GM12878 (cell line): ENCODE results near the gene VSIG10. TPM values are rescaled to one million over a fixed set of nuclear protein-coding genes. Genes with fewer than 3 reads are reported as not detected.

Experiments used
- ATAC-seq: fragments of 200-7000 bp; cut with Tn5 transposase; 3 replicates; pipeline ENCODE4 v1.9.1; 2020; ENCODE audit warnings: mild to moderate bottlenecking, moderate library complexity
- BruUV-seq: library from RNA; stranded (reverse); fragments of 400-500 nt; replicated peaks from 2 replicates; lab custom pipeline; 2021; lab: Mats Ljungman, UMichigan
- CTCF ChIA-PET: fragments of 300-600 bp; sonication (Branson Sonifier 250); formaldehyde crosslinking; extraction: SDS; loops from one replicate; lab custom pipeline; 2021; ENCODE audit warnings: inconsistent platforms; lab: Yijun Ruan, JAX
- POLR2A ChIA-PET: fragments of 350-600 bp; formaldehyde crosslinking; extraction: SDS; loops from one replicate; lab custom pipeline; 2021; ENCODE audit warnings: inconsistent platforms; lab: Charles Lee
- RAD21 ChIA-PET: fragments of 300-600 bp; sonication (Branson Sonifier 250); formaldehyde crosslinking; loops from one replicate; lab custom pipeline; 2023; ENCODE audit warnings: antibody characterized with exemption; ENCODE audit not compliant: unreplicated experiment; lab: Charles Lee
- SMC1A ChIA-PET: fragments of 300-600 bp; sonication (Branson Sonifier 250); formaldehyde crosslinking; loops from one replicate; lab custom pipeline; 2023; ENCODE audit not compliant: unreplicated experiment, uncharacterized antibody; lab: Charles Lee
- DNase-seq: peaks from one replicate; pipeline ENCODE4 v3.0.0-alpha.2; 2011; ENCODE audit warnings: low read depth, low spot score
- FAIRE-seq: peaks from 3 replicates; lab custom pipeline; 2011; peaks lifted over from hg19 to GRCh38; lab: Jason Lieb, UNC
- H2AFZ ChIP-seq: 2 replicates; pipeline ENCODE4 v1.6.0; 2011; ENCODE audit warnings: low read depth, low read length, control low read depth; ENCODE audit not compliant: control insufficient read depth
- H3K27ac ChIP-seq: 2 replicates; pipeline ENCODE4 v1.5.1; 2011; ENCODE audit warnings: control low read depth; ENCODE audit not compliant: control insufficient read depth, insufficient read depth
- H3K27me3 ChIP-seq, 2 experiments: replicated peaks in 1 of 2; 2 replicates each; pipeline versions ENCODE4 v1.6.0 to v1.6.1; 2011; ENCODE audit warnings: low read length in 1 of 2; ENCODE audit not compliant: control insufficient read depth in 2 of 2, insufficient read depth in 2 of 2
- H3K36me3 ChIP-seq, 2 experiments: 2 replicates each; pipeline ENCODE4 v1.5.1; 2011; ENCODE audit warnings: low read length in 1 of 2; ENCODE audit not compliant: control insufficient read depth in 2 of 2, insufficient read depth in 2 of 2
- H3K4me1 ChIP-seq: 2 replicates; pipeline ENCODE4 v1.6.1; 2011; ENCODE audit warnings: mild to moderate bottlenecking, low read length, moderate library complexity, mixed read lengths; ENCODE audit not compliant: control insufficient read depth, insufficient read depth
- H3K4me2 ChIP-seq: 2 replicates; pipeline ENCODE4 v1.6.0; 2011; ENCODE audit warnings: control low read depth; ENCODE audit not compliant: control insufficient read depth, insufficient read depth
- H3K4me3 ChIP-seq: fragments of 200-600 bp; sonication (generic); 2 replicates; pipeline ENCODE4 v1.5.1; 2016
- H3K79me2 ChIP-seq: 2 replicates; pipeline ENCODE4 v1.6.0; 2011; ENCODE audit warnings: low read length; ENCODE audit not compliant: control insufficient read depth, insufficient read depth
- H3K9ac ChIP-seq: 2 replicates; pipeline ENCODE4 v1.8.0; 2011; ENCODE audit warnings: low read length, control low read depth, mixed read lengths; ENCODE audit not compliant: control insufficient read depth, insufficient read depth
- H3K9me3 ChIP-seq: replicated peaks from 3 replicates; pipeline ENCODE4 v1.5.1; 2011; ENCODE audit warnings: mild to moderate bottlenecking, low read length; ENCODE audit not compliant: control insufficient read depth, insufficient read depth
- H4K20me1 ChIP-seq: 2 replicates; pipeline ENCODE4 v1.6.0; 2011; ENCODE audit not compliant: control insufficient read depth, insufficient read depth
- BHLHE40 ChIP-seq, 2 experiments: fragments of 450-650 bp in 1 of 2; IDR thresholded peaks; 2 replicates each; pipeline ENCODE4 v1.6.1; 2011 to 2017; ENCODE audit warnings: low read depth in 2 of 2, borderline replicate concordance in 1 of 2, improper control_type of control experiment in 1 of 2, low read length in 1 of 2, mild to moderate bottlenecking in 1 of 2
- CBX3 ChIP-seq: fragments of 200-600 bp; sonication (generic); IDR thresholded peaks from 2 replicates; pipeline ENCODE4 v1.6.1; 2016; ENCODE audit warnings: low read depth, borderline replicate concordance
- DPF2 ChIP-seq: fragments of 450-650 bp; IDR thresholded peaks from 2 replicates; pipeline ENCODE4 v1.6.1; 2017; ENCODE audit warnings: mild to moderate bottlenecking
- EED ChIP-seq: sonication (generic); IDR thresholded peaks from 2 replicates; pipeline ENCODE4 v1.6.1; 2016; ENCODE audit warnings: antibody characterized with exemption, low read depth
- FOS ChIP-seq: IDR thresholded peaks from 3 replicates; pipeline ENCODE4 v1.6.1; 2011; ENCODE audit warnings: borderline replicate concordance; ENCODE audit not compliant: insufficient read length; ENCODE audit errors: extremely low read depth
- FOXK2 ChIP-seq: fragments of 450-650 bp; IDR thresholded peaks from 2 replicates; pipeline ENCODE4 v1.6.1; 2017; ENCODE audit warnings: mild to moderate bottlenecking, moderate library complexity
- GATAD2B ChIP-seq: fragments of 450-650 bp; conservative IDR thresholded peaks from 2 replicates; pipeline ENCODE4 v1.6.1; 2017; ENCODE audit warnings: low read depth, mild to moderate bottlenecking, moderate library complexity
- HDGF ChIP-seq: fragments of 450-650 bp; IDR thresholded peaks from 2 replicates; pipeline ENCODE4 v1.6.1; 2016; ENCODE audit warnings: antibody characterized with exemption
- KDM1A ChIP-seq: fragments of 200-600 bp; sonication (generic); IDR thresholded peaks from 2 replicates; pipeline ENCODE4 v1.6.1; 2016; ENCODE audit warnings: borderline replicate concordance
- MEF2A ChIP-seq: IDR thresholded peaks from 2 replicates; pipeline ENCODE4 v1.6.1; 2011; ENCODE audit warnings: low read depth, mild to moderate bottlenecking, low read length, moderate library complexity; ENCODE audit not compliant: insufficient read depth
- MTA3 ChIP-seq: IDR thresholded peaks from 2 replicates; pipeline ENCODE4 v1.6.1; 2012; ENCODE audit warnings: low read length, inconsistent platforms, borderline replicate concordance
- RAD51 ChIP-seq: fragments of 450-650 bp; IDR thresholded peaks from 2 replicates; pipeline ENCODE4 v1.6.1; 2016; ENCODE audit warnings: moderate library complexity, mild to moderate bottlenecking, inconsistent platforms
- RB1 ChIP-seq: fragments of 450-650 bp; formaldehyde crosslinking; IDR thresholded peaks from 2 replicates; pipeline ENCODE4 v1.6.1; 2017; ENCODE audit warnings: mild to moderate bottlenecking, borderline replicate concordance
- SREBF2 ChIP-seq: IDR thresholded peaks from 2 replicates; pipeline ENCODE4 v1.6.1; 2012; ENCODE audit warnings: mild to moderate bottlenecking, low read length
- ZBED1 ChIP-seq: IDR thresholded peaks from 2 replicates; pipeline ENCODE4 v1.6.1; 2016; ENCODE audit warnings: borderline replicate concordance
- WGBS: methylation state at CpG from one replicate; pipeline ENCODE4 v1.1.6; 2016; ENCODE audit warnings: low lambda C conversion rate; ENCODE audit not compliant: insufficient replicate concordance, insufficient coverage; ENCODE audit errors: missing lambda C conversion rate; 5-methylcytosine and 5-hydroxymethylcytosine counted together
- in situ Hi-C: fragments of 300-500 bp; cut with MboI; formaldehyde crosslinking; loops from 9 replicates; pipeline ENCODE4 v1.14.3; 2018; ENCODE audit warnings: mixed read lengths
- intact Hi-C: fragments of 100-400 bp; cut with micrococcal nuclease; formaldehyde crosslinking; loops from one replicate; pipeline ENCODE4 v1.14.2; 2022; ENCODE audit not compliant: unreplicated experiment
- polyA plus RNA-seq, 11 experiments: library from polyadenylated mRNA; depleted of rRNA in 4 of 11; unstranded in 6 of 11; stranded (reverse) in 5 of 11; fragments of >200 nt; fragmentation: Nextera tagmentation in 4 of 11; fragmentation: Illumina TruSeq in 1 of 11; extraction: Ambion mirVana in 4 of 11; extraction: Trizol in 1 of 11; gene quantifications; 1 replicate in 1 of 11; 2 replicates in 10 of 11; pipeline versions ENCODE4 v1.2.1 to v1.2.3, GENCODE V29; 2011 to 2016; ENCODE audit warnings: inconsistent platforms in 2 of 11, missing spikeins in 2 of 11, low read depth in 1 of 11
- total RNA-seq, 4 experiments: library from RNA; depleted of rRNA in 3 of 4; stranded (reverse); fragments of >200 nt in 3 of 4; fragmentation: Illumina TruSeq in 1 of 4; extraction: Trizol in 1 of 4; gene quantifications; 2 replicates each; pipeline versions ENCODE4 v1.2.1 to v1.2.3, GENCODE V29; 2013 to 2021
- TF ChIP-seq, protein P1 (sequence below): fragments of 450-650 bp; formaldehyde crosslinking; IDR thresholded peaks from 2 replicates; pipeline ENCODE4 v1.4.0; 2022; ENCODE audit warnings: mild to moderate bottlenecking, moderate library complexity
- TF ChIP-seq, protein P2 (sequence below): IDR thresholded peaks from 2 replicates; pipeline ENCODE4 v1.6.1; 2011; ENCODE audit warnings: low read depth, mild to moderate bottlenecking, low read length, moderate library complexity, borderline replicate concordance; ENCODE audit errors: extremely low read depth
- TF ChIP-seq, protein P3 (sequence below): fragments of 450-650 bp; IDR thresholded peaks from 2 replicates; pipeline ENCODE4 v1.6.1; 2016; ENCODE audit warnings: mild to moderate bottlenecking

The VSIG10 gene
- total and polyA plus RNA-seq, 10 of the 15 experiments (the other 5 are each of a cell fraction or from before 2014, with no cell fraction given) = 3.4 to 10.2 (median 5.8) TPM

DNA sequence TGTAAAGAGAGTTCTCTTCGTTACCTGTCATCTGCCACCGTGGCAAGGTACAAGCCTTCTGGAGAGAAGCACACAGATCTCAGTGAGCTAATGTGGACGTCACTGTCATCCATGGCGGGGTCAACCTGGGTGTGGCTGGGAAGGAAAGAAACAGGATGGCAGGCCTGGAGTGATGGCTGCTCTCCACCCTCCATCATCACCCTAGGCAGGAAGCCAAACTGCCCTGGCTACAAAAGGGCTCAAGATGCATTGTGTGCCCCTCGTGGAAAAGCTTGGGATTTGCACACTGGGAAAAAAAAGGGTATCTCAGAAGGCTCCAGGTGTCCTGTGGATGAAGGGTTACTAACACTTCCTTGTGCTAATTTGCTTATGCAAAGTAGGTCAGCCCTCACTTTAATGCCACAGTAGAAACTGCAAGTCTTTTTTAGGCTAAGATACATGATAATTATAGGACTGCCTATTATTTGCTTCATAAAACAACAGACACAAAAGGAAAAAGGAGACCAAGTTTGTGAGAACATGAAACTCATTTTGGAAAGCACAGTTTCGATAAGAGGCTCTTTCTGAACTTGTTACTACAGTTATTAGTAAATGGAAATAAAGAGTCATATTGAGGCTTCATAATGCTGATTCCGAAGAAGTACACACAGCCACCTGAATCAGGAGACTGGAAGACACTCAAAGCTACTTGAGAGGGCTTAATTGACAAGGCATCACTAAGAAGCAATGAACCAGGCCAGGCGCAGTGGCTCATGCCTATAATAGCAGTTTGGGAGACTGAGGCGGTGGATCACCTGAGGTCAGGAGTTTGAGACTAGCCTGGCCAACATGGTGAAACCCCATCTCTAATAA, 68.4 kb downstream of the VSIG10 start:
- no peak overlapping the region for H2AFZ ChIP-seq
- WGBS = 31% methylated on average over 9 of the region's 9 CpGs
- no peaks in the 10 kb centered on the region for H3K79me2 ChIP-seq
- no peak overlapping the region for H3K9ac ChIP-seq
- in situ Hi-C loops = no loop called here
- POLR2A ChIA-PET = interaction anchor here (1.3 to 2.2 kb wide), 5 partner anchors 10 to 161 kb away, joined by 3 to 6 read pairs (median 5); no protein-coding TSS in a partner anchor
- peak; percentile 90 for DNase-seq
- no TSS peak for BruUV-seq
- peak; percentile 94 for FAIRE-seq
- peak overlapping the region; percentile 75 for H3K27ac ChIP-seq
- no peak overlapping the region for H3K4me3 ChIP-seq
- SMC1A ChIA-PET = interaction anchor here (0.5 to 5.4 kb wide), 12 partner anchors 10 to 179 kb away, joined by 3 to 64 read pairs (median 4); partner anchors contain the start of gene RFC5
- CTCF ChIA-PET = interaction anchor here (0.7 to 7.5 kb wide), 15 partner anchors 10 to 185 kb away, joined by 3 to 111 read pairs (median 5); partner anchors contain the start of gene RFC5
- intact Hi-C loops = loop anchor here (2.0 kb wide), 1 partner anchor 161 kb away; no protein-coding TSS in a partner anchor
- RAD21 ChIA-PET = interaction anchor here (1.1 to 2.7 kb wide), 9 partner anchors 10 to 178 kb away, joined by 3 to 24 read pairs (median 7); no protein-coding TSS in a partner anchor
- peaks cover 6% of the 10 kb centered on the region; the same call in 2 of the 3 replicates for H3K9me3 ChIP-seq
- peak overlapping the region; percentile 6 for H3K4me2 ChIP-seq
- peak; percentile 91 for ATAC-seq
- peaks cover 16 to 47% of the 10 kb centered on the region in 2 experiments for H3K36me3 ChIP-seq
- peaks cover 29% of the 10 kb centered on the region for H3K4me1 ChIP-seq
- no peaks in the 10 kb centered on the region for H4K20me1 ChIP-seq
- H3K27me3 ChIP-seq = no peaks in the 10 kb centered on the region
- TF ChIP-seq, protein P1, sequence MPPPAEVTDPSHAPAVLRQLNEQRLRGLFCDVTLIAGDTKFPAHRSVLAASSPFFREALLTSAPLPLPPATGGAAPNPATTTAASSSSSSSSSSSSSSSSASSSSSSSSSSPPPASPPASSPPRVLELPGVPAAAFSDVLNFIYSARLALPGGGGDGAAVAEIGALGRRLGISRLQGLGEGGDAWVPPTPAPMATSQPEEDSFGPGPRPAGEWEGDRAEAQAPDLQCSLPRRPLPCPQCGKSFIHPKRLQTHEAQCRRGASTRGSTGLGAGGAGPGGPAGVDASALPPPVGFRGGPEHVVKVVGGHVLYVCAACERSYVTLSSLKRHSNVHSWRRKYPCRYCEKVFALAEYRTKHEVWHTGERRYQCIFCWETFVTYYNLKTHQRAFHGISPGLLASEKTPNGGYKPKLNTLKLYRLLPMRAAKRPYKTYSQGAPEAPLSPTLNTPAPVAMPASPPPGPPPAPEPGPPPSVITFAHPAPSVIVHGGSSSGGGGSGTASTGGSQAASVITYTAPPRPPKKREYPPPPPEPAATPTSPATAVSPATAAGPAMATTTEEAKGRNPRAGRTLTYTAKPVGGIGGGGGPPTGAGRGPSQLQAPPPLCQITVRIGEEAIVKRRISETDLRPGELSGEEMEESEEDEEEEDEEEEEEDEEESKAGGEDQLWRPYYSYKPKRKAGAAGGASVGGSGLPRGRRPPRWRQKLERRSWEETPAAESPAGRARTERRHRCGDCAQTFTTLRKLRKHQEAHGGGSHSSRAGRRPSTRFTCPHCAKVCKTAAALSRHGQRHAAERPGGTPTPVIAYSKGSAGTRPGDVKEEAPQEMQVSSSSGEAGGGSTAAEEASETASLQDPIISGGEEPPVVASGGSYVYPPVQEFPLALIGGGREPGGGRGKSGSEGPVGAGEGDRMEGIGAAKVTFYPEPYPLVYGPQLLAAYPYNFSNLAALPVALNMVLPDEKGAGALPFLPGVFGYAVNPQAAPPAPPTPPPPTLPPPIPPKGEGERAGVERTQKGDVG = no peak
- TF ChIP-seq EED (no peak; the same call in none of the 2 replicates), HDGF (0 out of 2 replicates have a peak, but pooled peaks have one; percentile 19), GATAD2B (0 out of 2 replicates have a peak, but pooled peaks have one; percentile 34), MTA3 (no peak; the same call in 1 of the 2 replicates), KDM1A (no peak), CBX3 (no peak), RAD51 (no peak), FOXK2 (no peak), FOS (no peak), MEF2A (peak; percentile 96), ZBED1 (peak; percentile 83; the same call in 1 of the 2 replicates), BHLHE40 (IDR thresholded peaks at IDR 0.05; ENCODE audit: borderline replicate concordance in 1 of 2, low read depth in 2 of 2, low read length in 1 of 2) (peak in 1 of 2 experiments; percentile 17; a peak in 1 of 4 replicates), SREBF2 (no peak), DPF2 (peak; percentile 69; the same call in 1 of the 2 replicates), RB1 (no peak)
- TF ChIP-seq, protein P2, sequence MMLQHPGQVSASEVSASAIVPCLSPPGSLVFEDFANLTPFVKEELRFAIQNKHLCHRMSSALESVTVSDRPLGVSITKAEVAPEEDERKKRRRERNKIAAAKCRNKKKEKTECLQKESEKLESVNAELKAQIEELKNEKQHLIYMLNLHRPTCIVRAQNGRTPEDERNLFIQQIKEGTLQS = no peak
- TF ChIP-seq, protein P3, sequence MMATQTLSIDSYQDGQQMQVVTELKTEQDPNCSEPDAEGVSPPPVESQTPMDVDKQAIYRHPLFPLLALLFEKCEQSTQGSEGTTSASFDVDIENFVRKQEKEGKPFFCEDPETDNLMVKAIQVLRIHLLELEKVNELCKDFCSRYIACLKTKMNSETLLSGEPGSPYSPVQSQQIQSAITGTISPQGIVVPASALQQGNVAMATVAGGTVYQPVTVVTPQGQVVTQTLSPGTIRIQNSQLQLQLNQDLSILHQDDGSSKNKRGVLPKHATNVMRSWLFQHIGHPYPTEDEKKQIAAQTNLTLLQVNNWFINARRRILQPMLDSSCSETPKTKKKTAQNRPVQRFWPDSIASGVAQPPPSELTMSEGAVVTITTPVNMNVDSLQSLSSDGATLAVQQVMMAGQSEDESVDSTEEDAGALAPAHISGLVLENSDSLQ = no peak
